ENCODE measurements around the gene MRPL53. TPM values are rescaled to one million over a fixed set of nuclear protein-coding genes. Genes with fewer than 3 reads are reported as not detected.
"Not testable (repeated sequence)": the region's sequence is repeated elsewhere in the genome, so short reads cannot be mapped to it uniquely, and the experiment has no call there.

The MRPL53 gene
- polyA plus RNA-seq, 4 donors = 29.5 to 57.5 (median 40.3) TPM

GRCh38 chr2:74482801-74483674, 10.6 kb upstream of the MRPL53 start, which contains the start of the genes CCDC142 and TTC31:
CCDC142 (minus strand) TSS chr2:74482998; CDS start chr2:74482837, 161 bp downstream.
TTC31 (plus strand) TSS chr2:74483081; CDS start chr2:74483096, 15 bp downstream.
- DNase-seq (ENCODE audit: low read depth in 4 of 4, low spot score in 3 of 4) = peak; percentile 92 to 96 (median 93)

- DNase-seq (ENCODE audit: low read depth in 4 of 4, low spot score in 3 of 4) = no peak
Measured at GRCh38 chr2:74481961-74482800, 9.7 kb upstream of the MRPL53 start.

GRCh38 chr2:74481431-74481830, 9.0 kb upstream of the MRPL53 start:
- no peak for DNase-seq (ENCODE audit: low read depth in 4 of 4, low spot score in 3 of 4)

- no peak for DNase-seq (ENCODE audit: low read depth in 4 of 4, low spot score in 3 of 4)
Measured at GRCh38 chr2:74474899-74475298, 2.4 kb upstream of the MRPL53 start.

GRCh38 chr2:74474481-74474880, 2.0 kb upstream of the MRPL53 start:
- no peak for DNase-seq (ENCODE audit: low read depth in 4 of 4, low spot score in 3 of 4)

GRCh38 chr2:74472945-74473258, 422 bp upstream of the MRPL53 start:
- no peak for DNase-seq (ENCODE audit: low read depth in 4 of 4, low spot score in 3 of 4)

- DNase-seq (ENCODE audit: low read depth in 4 of 4, low spot score in 3 of 4) = no peak
Measured at GRCh38 chr2:74471332-74472065, 981 bp downstream of the MRPL53 start.

- not testable (repeated sequence) for DNase-seq (ENCODE audit: low read depth in 4 of 4, low spot score in 3 of 4)
Measured at GRCh38 chr2:74470742-74471141, 1.7 kb downstream of the MRPL53 start.

- no peak for DNase-seq (ENCODE audit: low read depth in 4 of 4, low spot score in 3 of 4)
Measured at GRCh38 chr2:74464406-74464805, 8.1 kb downstream of the MRPL53 start.

- no peak for DNase-seq (ENCODE audit: low read depth in 4 of 4, low spot score in 3 of 4)
Measured at GRCh38 chr2:74462786-74463105, 9.7 kb downstream of the MRPL53 start.

GRCh38 chr2:74462054-74462785, 10.3 kb downstream of the MRPL53 start:
- no peak for DNase-seq (ENCODE audit: low read depth in 4 of 4, low spot score in 3 of 4)

- DNase-seq (ENCODE audit: low read depth in 4 of 4, low spot score in 3 of 4) = no peak
Measured at GRCh38 chr2:74461187-74462053, 11.1 kb downstream of the MRPL53 start.

GRCh38 chr2:74460187-74460586, 12.3 kb downstream of the MRPL53 start:
- DNase-seq (ENCODE audit: low read depth in 4 of 4, low spot score in 3 of 4) = not testable (repeated sequence)

- DNase-seq (ENCODE audit: low read depth in 4 of 4, low spot score in 3 of 4) = not testable (repeated sequence)
Measured at GRCh38 chr2:74459503-74460118, 12.9 kb downstream of the MRPL53 start.

- DNase-seq (ENCODE audit: low read depth in 4 of 4, low spot score in 3 of 4) = no peak
Measured at GRCh38 chr2:74458938-74459363, 13.5 kb downstream of the MRPL53 start.

GRCh38 chr2:74458132-74458937, 14.1 kb downstream of the MRPL53 start, which contains the start of gene WBP1:
WBP1 (plus strand) TSS chr2:74458438; CDS start chr2:74458603, 165 bp downstream.
- peak; percentile 100 for DNase-seq (ENCODE audit: low read depth in 4 of 4, low spot score in 3 of 4)

GRCh38 chr2:74457549-74458131, 14.8 kb downstream of the MRPL53 start:
- DNase-seq (ENCODE audit: low read depth in 4 of 4, low spot score in 3 of 4) = peak in 1 of 4 donors; percentile 38

All from left renal pelvis (tissue), 4 donors.